GM19395 (cell line): Measurements from ENCODE around the gene CRYBB3.

Experiments
- ATAC-seq: cut with Tn5 transposase; IDR thresholded peaks from one replicate; pipeline ENCODE4 v1.9.1; 2021; ENCODE audit warnings: mild to moderate bottlenecking, moderate library complexity; ENCODE audit not compliant: unreplicated experiment

The CRYBB3 gene

GRCh38 chr22:25199731-25200520 is at the start of gene CRYBB3:
Gene CRYBB3 (plus strand): TSS chr22:25199858. CDS start chr22:25201397, 1,539 bp downstream.
- no peak for ATAC-seq

- no peak for ATAC-seq
These were observed 45.5 kb upstream of the CRYBB3 start for GRCh38 chr22:25153961-25154666.

GRCh38 chr22:25154667-25154999 is 45.0 kb upstream of the CRYBB3 start:
- no peak for ATAC-seq

- no peak for ATAC-seq
These were observed 42.9 kb upstream of the CRYBB3 start for GRCh38 chr22:25156736-25157135.

- ATAC-seq: no peak
These were observed 40.6 kb upstream of the CRYBB3 start for GRCh38 chr22:25159028-25159427.

GRCh38 chr22:25160120-25160996 is 39.3 kb upstream of the CRYBB3 start:
- ATAC-seq: no peak

- ATAC-seq: no peak
These were observed 38.4 kb upstream of the CRYBB3 start for GRCh38 chr22:25161017-25161915.

GRCh38 chr22:25161916-25162530 is 37.6 kb upstream of the CRYBB3 start:
- no peak for ATAC-seq

GRCh38 chr22:25162561-25162960 is 37.1 kb upstream of the CRYBB3 start:
- no peak for ATAC-seq

GRCh38 chr22:25165785-25166184 is 33.9 kb upstream of the CRYBB3 start:
- ATAC-seq: no peak

- no peak for ATAC-seq
These were observed 33.2 kb upstream of the CRYBB3 start for GRCh38 chr22:25166266-25167040.

- ATAC-seq: no peak
These were observed 32.6 kb upstream of the CRYBB3 start for GRCh38 chr22:25167082-25167481.

- ATAC-seq: no peak
These were observed 31.6 kb upstream of the CRYBB3 start for GRCh38 chr22:25167834-25168601.

GRCh38 chr22:25169278-25170031 is 30.2 kb upstream of the CRYBB3 start:
- ATAC-seq: no peak

GRCh38 chr22:25170426-25170980 is 29.2 kb upstream of the CRYBB3 start:
- ATAC-seq: no peak

GRCh38 chr22:25172153-25172552 is 27.5 kb upstream of the CRYBB3 start:
- no peak for ATAC-seq

- no peak for ATAC-seq
These were observed 25.3 kb upstream of the CRYBB3 start for GRCh38 chr22:25174156-25174887.
